GM19372 (cell line): ENCODE results near the gene ACVRL1.
"Not testable (repeated sequence)": the region's sequence is repeated elsewhere in the genome, so short reads cannot be mapped to it uniquely, and the experiment has no call there.

Experiments
- ATAC-seq: cut with Tn5 transposase; IDR thresholded peaks from one replicate; pipeline ENCODE4 v1.9.1; 2021; ENCODE audit warnings: mild to moderate bottlenecking, low read depth, moderate library complexity; ENCODE audit not compliant: unreplicated experiment

ACVRL1 gene

GRCh38 chr12:51873251-51873994 is 33.9 kb upstream of the ACVRL1 start:
- no peak for ATAC-seq

- no peak for ATAC-seq
Observed at GRCh38 chr12:51874000-51874399, 33.3 kb upstream of the ACVRL1 start.

GRCh38 chr12:51874486-51874885 is 32.8 kb upstream of the ACVRL1 start:
- ATAC-seq = no peak

GRCh38 chr12:51879102-51879501 is 28.2 kb upstream of the ACVRL1 start:
- no peak for ATAC-seq

GRCh38 chr12:51883295-51883694 is 24.0 kb upstream of the ACVRL1 start:
- no peak for ATAC-seq

GRCh38 chr12:51883998-51884675 is 23.2 kb upstream of the ACVRL1 start:
- ATAC-seq = no peak

GRCh38 chr12:51884676-51885229 is 22.6 kb upstream of the ACVRL1 start:
- ATAC-seq = no peak

- ATAC-seq = not testable (repeated sequence)
Observed at GRCh38 chr12:51885294-51886020, 21.8 kb upstream of the ACVRL1 start.

- ATAC-seq = no peak
Observed at GRCh38 chr12:51886021-51886710, 21.1 kb upstream of the ACVRL1 start.

- ATAC-seq = no peak
Observed at GRCh38 chr12:51887476-51888315, 19.6 kb upstream of the ACVRL1 start, which contains the start of gene ANKRD33. Gene ANKRD33 (plus strand): TSS chr12:51888103. CDS start chr12:51888187, 84 bp downstream.

GRCh38 chr12:51888316-51889215 is 18.7 kb upstream of the ACVRL1 start:
- ATAC-seq = no peak

- ATAC-seq = no peak
Observed at GRCh38 chr12:51889216-51890132, 17.8 kb upstream of the ACVRL1 start.

- no peak for ATAC-seq
Observed at GRCh38 chr12:51890133-51890464, 17.2 kb upstream of the ACVRL1 start.

- ATAC-seq = no peak
Observed at GRCh38 chr12:51890511-51891171, 16.7 kb upstream of the ACVRL1 start.

GRCh38 chr12:51891843-51892242 is 15.5 kb upstream of the ACVRL1 start:
- no peak for ATAC-seq

- no peak for ATAC-seq
Observed at GRCh38 chr12:51893786-51894185, 13.5 kb upstream of the ACVRL1 start.
